HepG2 (cell line): Measurements from ENCODE around the gene CENPB. TPM values are rescaled to one million over a fixed set of nuclear protein-coding genes. Genes with fewer than 3 reads are reported as not detected.
A peak's percentile ranks its signal among the peaks of the same experiment; 100 is the strongest.

ENCODE experiments used
- ATAD3A ChIP-seq: sonication (generic); formaldehyde crosslinking; IDR thresholded peaks from 2 replicates; pipeline ENCODE4 v1.4.0; 2020; ENCODE audit warnings: missing genetic modification reagents
- BHLHE40 ChIP-seq: IDR thresholded peaks from 2 replicates; pipeline ENCODE4 v1.6.1; 2011; ENCODE audit warnings: low read length, improper control_type of control experiment
- CENPX ChIP-seq: sonication (generic); formaldehyde crosslinking; IDR thresholded peaks from 2 replicates; pipeline ENCODE4 v1.9.0; 2021; ENCODE audit warnings: mild to moderate bottlenecking, missing genetic modification reagents, moderate library complexity
- DDIT3 ChIP-seq: sonication (generic); formaldehyde crosslinking; IDR thresholded peaks from 2 replicates; pipeline ENCODE4 v1.4.0; 2020; ENCODE audit warnings: mild to moderate bottlenecking, missing genetic modification reagents
- DMAP1 ChIP-seq: IDR thresholded peaks from 2 replicates; pipeline ENCODE4 v1.6.1; 2016
- FOXC1 ChIP-seq: sonication (generic); formaldehyde crosslinking; IDR thresholded peaks from 2 replicates; pipeline ENCODE4 v1.8.0; 2022; ENCODE audit warnings: mild to moderate bottlenecking, missing genetic modification reagents, borderline replicate concordance
- MATR3 ChIP-seq: sonication (generic); formaldehyde crosslinking; IDR thresholded peaks from 2 replicates; pipeline ENCODE4 v1.4.0; 2020; ENCODE audit warnings: missing genetic modification reagents
- MED1 ChIP-seq: sonication (generic); formaldehyde crosslinking; IDR thresholded peaks from 2 replicates; pipeline ENCODE4 v1.4.0; 2020; ENCODE audit warnings: missing genetic modification reagents
- MED13 ChIP-seq: sonication (generic); formaldehyde crosslinking; IDR thresholded peaks from 2 replicates; pipeline ENCODE4 v1.5.0; 2020; ENCODE audit warnings: missing genetic modification reagents
- MTF1 ChIP-seq: sonication (generic); formaldehyde crosslinking; IDR thresholded peaks from 2 replicates; pipeline ENCODE4 v1.5.0; 2020; ENCODE audit warnings: missing genetic modification reagents
- MXI1 ChIP-seq: IDR thresholded peaks from 3 replicates; pipeline ENCODE4 v1.6.1; 2012; ENCODE audit warnings: low read depth, low read length, inconsistent platforms, borderline replicate concordance
- NBN ChIP-seq: fragments of 450-650 bp; conservative IDR thresholded peaks from 2 replicates; pipeline ENCODE4 v1.6.1; 2017
- PAX8 ChIP-seq: sonication (generic); formaldehyde crosslinking; IDR thresholded peaks from 2 replicates; pipeline ENCODE4 v1.8.0; 2022; ENCODE audit warnings: mild to moderate bottlenecking, missing genetic modification reagents, borderline replicate concordance
- RXRB ChIP-seq: IDR thresholded peaks from 2 replicates; pipeline ENCODE4 v1.6.1; 2016; ENCODE audit warnings: borderline replicate concordance, missing genetic modification reagents, missing compliant biosample characterization
- SAP130 ChIP-seq: IDR thresholded peaks from 2 replicates; pipeline ENCODE4 v1.6.1; 2016; ENCODE audit warnings: low read depth
- SNRNP70 ChIP-seq: fragments of 200-400 bp; formaldehyde crosslinking; IDR thresholded peaks from 2 replicates; pipeline ENCODE4 v1.6.1; 2017; ENCODE audit warnings: mild to moderate bottlenecking, low read depth, low read length, moderate library complexity
- SP2 ChIP-seq: sonication (generic); formaldehyde crosslinking; IDR thresholded peaks from 2 replicates; pipeline ENCODE4 v1.5.1; 2020; ENCODE audit warnings: mild to moderate bottlenecking, missing genetic modification reagents
- TAF1 ChIP-seq: sonication (generic); formaldehyde crosslinking; IDR thresholded peaks from 2 replicates; pipeline ENCODE4 v1.4.0; 2020; ENCODE audit warnings: missing genetic modification reagents
- TBX2 ChIP-seq: sonication (generic); formaldehyde crosslinking; IDR thresholded peaks from 2 replicates; pipeline ENCODE4 v1.5.0; 2020; ENCODE audit warnings: missing genetic modification reagents, mild to moderate bottlenecking, borderline replicate concordance
- THYN1 ChIP-seq: sonication (generic); formaldehyde crosslinking; IDR thresholded peaks from 2 replicates; pipeline ENCODE4 v1.8.1; 2023; ENCODE audit warnings: low read depth, mild to moderate bottlenecking, moderate library complexity, missing genetic modification reagents, borderline replicate concordance
- ZNF230 ChIP-seq: sonication (generic); formaldehyde crosslinking; IDR thresholded peaks from 2 replicates; pipeline ENCODE4 v1.4.0; 2020; ENCODE audit warnings: mild to moderate bottlenecking, missing genetic modification reagents
- ZNF256 ChIP-seq: sonication (generic); formaldehyde crosslinking; conservative IDR thresholded peaks from 2 replicates; pipeline ENCODE4 v1.4.0; 2020; ENCODE audit warnings: missing genetic modification reagents
- ZNF329 ChIP-seq: sonication (generic); formaldehyde crosslinking; IDR thresholded peaks from 2 replicates; pipeline ENCODE4 v1.9.0; 2021; ENCODE audit warnings: low read depth, mild to moderate bottlenecking, missing genetic modification reagents
- ZNF337 ChIP-seq: sonication (generic); formaldehyde crosslinking; IDR thresholded peaks from 2 replicates; pipeline ENCODE4 v1.5.1; 2020; ENCODE audit warnings: missing genetic modification reagents, low read depth, mild to moderate bottlenecking, borderline replicate concordance
- ZNF441 ChIP-seq: sonication (generic); formaldehyde crosslinking; IDR thresholded peaks from 2 replicates; pipeline ENCODE4 v1.7.0; 2021; ENCODE audit warnings: missing genetic modification reagents, borderline replicate concordance
- ZNF616 ChIP-seq: sonication (generic); formaldehyde crosslinking; IDR thresholded peaks from 2 replicates; pipeline ENCODE4 v1.5.0; 2020; ENCODE audit warnings: low read depth, mild to moderate bottlenecking, missing genetic modification reagents
- ZNF674 ChIP-seq: sonication (generic); formaldehyde crosslinking; IDR thresholded peaks from 2 replicates; pipeline ENCODE4 v1.5.0; 2020; ENCODE audit warnings: low read depth, mild to moderate bottlenecking, missing genetic modification reagents
- ZNF724P ChIP-seq: sonication (generic); formaldehyde crosslinking; IDR thresholded peaks from 2 replicates; pipeline ENCODE4 v1.8.0; 2022; ENCODE audit warnings: missing genetic modification reagents, borderline replicate concordance
- ZNF747 ChIP-seq: sonication (generic); formaldehyde crosslinking; IDR thresholded peaks from 2 replicates; pipeline ENCODE4 v1.8.1; 2023; ENCODE audit warnings: missing genetic modification reagents, mild to moderate bottlenecking, borderline replicate concordance
- ZNF776 ChIP-seq: sonication (generic); formaldehyde crosslinking; IDR thresholded peaks from 2 replicates; pipeline ENCODE4 v1.4.0; 2020; ENCODE audit warnings: mild to moderate bottlenecking, missing genetic modification reagents
- ZNF780A ChIP-seq: sonication (generic); formaldehyde crosslinking; IDR thresholded peaks from 2 replicates; pipeline ENCODE4 v1.8.0; 2022; ENCODE audit warnings: mild to moderate bottlenecking, missing genetic modification reagents, moderate library complexity
- ZZZ3 ChIP-seq: sonication (generic); formaldehyde crosslinking; IDR thresholded peaks from 2 replicates; pipeline ENCODE4 v1.4.0; 2020; ENCODE audit warnings: missing genetic modification reagents, mild to moderate bottlenecking, borderline replicate concordance
- polyA plus RNA-seq, 8 experiments: library from polyadenylated mRNA; depleted of rRNA in 3 of 8; stranded (reverse) in 7 of 8; unstranded in 1 of 8; fragments of >200 nt; fragmentation: Illumina TruSeq in 4 of 8; extraction: Trizol in 4 of 8; gene quantifications; 2 replicates each; pipeline versions ENCODE4 v1.2.1 to v1.2.3, GENCODE V29; 2011 to 2016; ENCODE audit warnings: low read depth in 4 of 8, missing spikeins in 1 of 8, mixed read lengths in 1 of 8; ENCODE audit not compliant: insufficient read depth in 1 of 8
- total RNA-seq, 5 experiments: library from RNA; depleted of rRNA; stranded (reverse); fragments of >200 nt; fragmentation: Illumina TruSeq; extraction: Trizol; gene quantifications; 2 replicates each; pipeline ENCODE4 v1.2.3, GENCODE V29; 2016; ENCODE audit warnings: low read depth in 1 of 5
- TF ChIP-seq, protein P1 (sequence below): sonication (generic); formaldehyde crosslinking; IDR thresholded peaks from 2 replicates; pipeline ENCODE4 v1.5.0; 2020; ENCODE audit warnings: missing genetic modification reagents

CENPB gene
- total and polyA plus RNA-seq, 2 of the 13 experiments (the other 11 are each of a cell fraction or from before 2014, with no cell fraction given): 10.4 to 54.5 TPM

DNA sequence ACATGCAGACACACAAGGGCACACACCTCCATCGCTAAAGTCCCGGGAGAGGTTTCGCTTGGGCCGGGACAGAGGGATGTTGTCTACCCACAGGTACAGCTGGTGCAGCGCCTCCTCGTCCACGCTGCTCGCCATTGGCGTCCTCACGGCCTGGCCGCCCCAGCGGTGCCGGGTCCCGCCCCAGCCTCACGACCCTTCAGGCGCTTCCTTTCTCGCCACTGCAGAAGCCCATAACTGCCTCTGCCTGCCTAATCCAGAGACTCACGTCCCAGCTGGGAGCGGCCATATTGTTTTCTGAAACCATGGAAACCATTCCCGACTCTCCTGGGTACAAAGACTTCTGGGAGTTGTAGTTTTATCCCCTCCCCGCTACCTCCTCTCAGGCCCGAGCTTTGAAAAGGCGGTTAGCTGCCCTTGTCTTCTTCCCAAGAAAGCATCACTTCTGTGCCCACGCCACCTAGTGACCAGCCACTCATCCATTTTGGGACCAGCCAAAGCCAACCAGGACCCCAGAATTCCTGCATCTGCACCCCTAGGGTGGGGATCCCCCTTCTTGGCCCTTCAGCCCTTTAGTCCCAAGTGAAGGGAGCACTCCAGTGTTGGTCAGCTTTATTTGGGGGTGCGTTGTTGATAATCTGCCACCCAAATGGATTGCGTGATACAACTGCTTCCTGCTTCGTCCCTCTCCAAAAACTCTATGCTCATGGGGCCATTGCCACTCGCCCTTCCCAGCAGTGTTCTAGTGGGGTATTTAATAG, 5.2 kb downstream of the CENPB start, which contains the start of gene SPEF1 (continued):
- TF ChIP-seq THYN1 (CRISPR knock-in tag) (peak; percentile 48; the same call in 1 of the 2 replicates), ZNF441 (CRISPR knock-in tag) (no peak), PAX8 (CRISPR knock-in tag) (no peak), SAP130 (CRISPR knock-in tag) (peak; percentile 100), ZNF780A (CRISPR knock-in tag) (no peak), MED1 (CRISPR knock-in tag) (no peak; the same call in 1 of the 2 replicates), ATAD3A (CRISPR knock-in tag) (no peak), ZNF724P (CRISPR knock-in tag) (peak; percentile 26; the same call in 1 of the 2 replicates), NBN (no peak), TBX2 (peak; percentile 61; the same call in 1 of the 2 replicates), SP2 (CRISPR knock-in tag) (no peak), ZNF674 (CRISPR knock-in tag) (no peak), MXI1 (peak; percentile 98), MED13 (CRISPR knock-in tag) (no peak), ZNF230 (CRISPR knock-in tag) (no peak), ZNF337 (no peak), ZNF616 (no peak), CENPX (CRISPR knock-in tag) (no peak), ZNF776 (no peak), BHLHE40 (0 out of 2 replicates have a peak, but pooled peaks have one; percentile 5), DDIT3 (CRISPR knock-in tag) (no peak), MATR3 (no peak), DMAP1 (CRISPR knock-in tag) (no peak; the same call in 1 of the 2 replicates), MTF1 (no peak), SNRNP70 (no peak), TAF1 (CRISPR knock-in tag) (no peak; the same call in 1 of the 2 replicates), ZZZ3 (CRISPR knock-in tag) (no peak), ZNF256 (no peak), ZNF747 (CRISPR knock-in tag) (no peak), FOXC1 (CRISPR knock-in tag) (peak; percentile 61; the same call in 1 of the 2 replicates), ZNF329 (CRISPR knock-in tag) (no peak), RXRB (CRISPR knock-in tag) (peak; percentile 23; the same call in 1 of the 2 replicates)
- TF ChIP-seq, protein P1, sequence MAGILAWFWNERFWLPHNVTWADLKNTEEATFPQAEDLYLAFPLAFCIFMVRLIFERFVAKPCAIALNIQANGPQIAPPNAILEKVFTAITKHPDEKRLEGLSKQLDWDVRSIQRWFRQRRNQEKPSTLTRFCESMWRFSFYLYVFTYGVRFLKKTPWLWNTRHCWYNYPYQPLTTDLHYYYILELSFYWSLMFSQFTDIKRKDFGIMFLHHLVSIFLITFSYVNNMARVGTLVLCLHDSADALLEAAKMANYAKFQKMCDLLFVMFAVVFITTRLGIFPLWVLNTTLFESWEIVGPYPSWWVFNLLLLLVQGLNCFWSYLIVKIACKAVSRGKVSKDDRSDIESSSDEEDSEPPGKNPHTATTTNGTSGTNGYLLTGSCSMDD: no peak
